ENCODE data around the gene SLC38A1.

DNA sequence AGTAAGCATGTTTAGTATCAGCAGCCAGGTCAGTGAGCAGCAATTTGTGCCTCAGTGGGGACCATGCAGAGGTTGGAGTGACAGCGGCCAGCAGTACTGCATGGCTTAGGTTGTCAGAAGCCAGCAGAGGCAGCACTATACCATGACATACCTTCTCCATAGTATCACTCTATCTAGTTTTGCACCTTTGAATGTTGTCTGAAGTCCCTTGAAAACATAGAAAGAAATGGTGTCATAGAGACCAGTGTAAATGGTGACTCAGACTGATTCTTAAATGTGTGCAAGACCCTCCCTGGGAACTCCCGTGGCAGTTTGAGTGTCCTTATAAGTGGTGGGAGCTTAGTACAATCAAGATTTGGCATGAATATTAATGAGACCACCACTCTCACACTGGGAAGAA is 124.4 kb downstream of the SLC38A1 start:
- TF ChIP-seq FOXP2 (optimal IDR thresholded peaks at IDR 0.05; ENCODE audit: borderline replicate concordance, extremely low read depth, extremely low read length, insufficient read depth) (no peak), POLR2AphosphoS5 (IDR thresholded peaks at IDR 0.05; ENCODE audit: low read depth, low read length) (no peak), TAF1 (IDR thresholded peaks at IDR 0.05; ENCODE audit: borderline replicate concordance, insufficient read depth, low read length) (no peak), SIN3A (IDR thresholded peaks at IDR 0.05; ENCODE audit: borderline replicate concordance, insufficient read depth, low read length) (no peak)
- TF ChIP-seq, protein P1, sequence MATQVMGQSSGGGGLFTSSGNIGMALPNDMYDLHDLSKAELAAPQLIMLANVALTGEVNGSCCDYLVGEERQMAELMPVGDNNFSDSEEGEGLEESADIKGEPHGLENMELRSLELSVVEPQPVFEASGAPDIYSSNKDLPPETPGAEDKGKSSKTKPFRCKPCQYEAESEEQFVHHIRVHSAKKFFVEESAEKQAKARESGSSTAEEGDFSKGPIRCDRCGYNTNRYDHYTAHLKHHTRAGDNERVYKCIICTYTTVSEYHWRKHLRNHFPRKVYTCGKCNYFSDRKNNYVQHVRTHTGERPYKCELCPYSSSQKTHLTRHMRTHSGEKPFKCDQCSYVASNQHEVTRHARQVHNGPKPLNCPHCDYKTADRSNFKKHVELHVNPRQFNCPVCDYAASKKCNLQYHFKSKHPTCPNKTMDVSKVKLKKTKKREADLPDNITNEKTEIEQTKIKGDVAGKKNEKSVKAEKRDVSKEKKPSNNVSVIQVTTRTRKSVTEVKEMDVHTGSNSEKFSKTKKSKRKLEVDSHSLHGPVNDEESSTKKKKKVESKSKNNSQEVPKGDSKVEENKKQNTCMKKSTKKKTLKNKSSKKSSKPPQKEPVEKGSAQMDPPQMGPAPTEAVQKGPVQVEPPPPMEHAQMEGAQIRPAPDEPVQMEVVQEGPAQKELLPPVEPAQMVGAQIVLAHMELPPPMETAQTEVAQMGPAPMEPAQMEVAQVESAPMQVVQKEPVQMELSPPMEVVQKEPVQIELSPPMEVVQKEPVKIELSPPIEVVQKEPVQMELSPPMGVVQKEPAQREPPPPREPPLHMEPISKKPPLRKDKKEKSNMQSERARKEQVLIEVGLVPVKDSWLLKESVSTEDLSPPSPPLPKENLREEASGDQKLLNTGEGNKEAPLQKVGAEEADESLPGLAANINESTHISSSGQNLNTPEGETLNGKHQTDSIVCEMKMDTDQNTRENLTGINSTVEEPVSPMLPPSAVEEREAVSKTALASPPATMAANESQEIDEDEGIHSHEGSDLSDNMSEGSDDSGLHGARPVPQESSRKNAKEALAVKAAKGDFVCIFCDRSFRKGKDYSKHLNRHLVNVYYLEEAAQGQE (IDR thresholded peaks at IDR 0.05; ENCODE audit: insufficient read depth in 1 of 2, low read depth in 2 of 2, low read length in 2 of 2), result no peak
